Fibroblast of the aortic adventitia (primary cell): Measurements from ENCODE around the gene CALM1. TPM values are rescaled to one million over a fixed set of nuclear protein-coding genes. Genes with fewer than 3 reads are reported as not detected.

Source experiments
- DNase-seq: peaks from one replicate; pipeline ENCODE4 v3.0.0-alpha.2; 2010; ENCODE audit warnings: low read depth
- H3K4me3 ChIP-seq: 2 replicates; pipeline ENCODE4 v1.5.1; 2011; ENCODE audit warnings: low read depth, mild to moderate bottlenecking, control low read depth, low read length, moderate library complexity
- CTCF ChIP-seq: IDR thresholded peaks from 2 replicates; pipeline ENCODE4 v1.5.1; 2011; ENCODE audit warnings: mild to moderate bottlenecking, low read length, control low read depth, inconsistent platforms; ENCODE audit not compliant: insufficient read depth
- total RNA-seq: library from RNA; depleted of rRNA; stranded (reverse); fragments of >200 nt; gene quantifications from 2 replicates; pipeline ENCODE4 v1.2.3, GENCODE V29; 2012; ENCODE audit warnings: low replicate concordance

Gene CALM1
- total RNA-seq, 1 donor = 589 TPM

GRCh38 chr14:90434370-90435020 lies 37.7 kb downstream of the CALM1 start:
- H3K4me3 ChIP-seq = no peak overlapping the region
- DNase-seq = no peak
- TF ChIP-seq CTCF = no peak

GRCh38 chr14:90438841-90439240 lies 42.0 kb downstream of the CALM1 start:
- no peak for DNase-seq
- H3K4me3 ChIP-seq = no peak overlapping the region
- no peak for TF ChIP-seq CTCF

- no peak for TF ChIP-seq CTCF
- no peak overlapping the region for H3K4me3 ChIP-seq
- DNase-seq = no peak
Observed at GRCh38 chr14:90440021-90440451, 43.2 kb downstream of the CALM1 start.

- TF ChIP-seq CTCF = no peak
- DNase-seq = no peak
- no peak overlapping the region for H3K4me3 ChIP-seq
Observed at GRCh38 chr14:90440592-90440991, 43.8 kb downstream of the CALM1 start.

GRCh38 chr14:90442388-90442787 lies 45.6 kb downstream of the CALM1 start:
- no peak overlapping the region for H3K4me3 ChIP-seq
- no peak for DNase-seq
- TF ChIP-seq CTCF = no peak

- no peak overlapping the region for H3K4me3 ChIP-seq
- DNase-seq = no peak
- no peak for TF ChIP-seq CTCF
Observed at GRCh38 chr14:90443161-90444076, 46.6 kb downstream of the CALM1 start.
